ENCODE data around the gene OGA.

OGA gene

DNA sequence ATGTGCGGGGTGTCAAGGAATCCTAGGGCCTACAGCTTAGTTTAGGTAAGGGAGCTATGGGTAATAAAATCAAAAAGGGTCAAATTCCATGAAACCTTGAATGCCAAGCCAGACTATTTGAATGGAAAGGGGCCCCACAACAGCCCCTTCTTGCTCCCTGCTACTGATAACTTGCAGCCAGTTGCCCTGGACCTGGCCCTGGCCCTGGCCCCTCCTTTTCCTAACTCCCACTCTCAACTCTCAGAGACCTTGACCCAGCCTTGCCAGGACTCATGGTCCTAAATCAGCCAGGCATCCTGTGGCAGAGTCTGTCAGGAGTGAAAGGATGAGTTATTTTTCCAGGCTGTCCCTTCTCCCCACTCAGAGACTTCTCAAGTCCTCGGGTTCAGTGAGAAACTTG lies 19.5 kb upstream of the OGA start:
- DNase-seq (ENCODE audit: low spot score), result no peak

DNA sequence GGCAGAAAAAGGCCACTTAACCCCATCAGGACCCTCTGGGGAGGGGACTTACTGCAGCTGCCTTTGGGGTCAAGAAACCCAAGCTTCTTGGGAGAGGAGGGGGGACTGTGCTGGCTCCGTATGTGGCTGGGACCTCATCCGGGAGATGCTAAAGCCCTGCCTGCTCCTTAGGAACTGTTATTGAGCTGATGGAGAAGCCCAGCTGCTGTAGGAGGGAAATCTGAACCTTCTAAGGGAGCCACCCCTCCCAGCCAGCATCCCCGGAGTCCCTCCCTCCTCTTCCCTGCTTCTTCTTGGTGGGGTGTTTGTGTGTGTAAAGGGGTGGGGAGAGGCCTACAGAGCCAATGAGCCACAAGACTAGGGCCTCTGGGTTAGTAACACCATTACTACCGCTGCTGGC lies 17.1 kb upstream of the OGA start:
- no peak for DNase-seq (ENCODE audit: low spot score)

- no peak for DNase-seq (ENCODE audit: low spot score)
These were observed 16.1 kb upstream of the OGA start for GRCh38 chr10:101834341-101834740.

GRCh38 chr10:101833466-101833865 lies 15.2 kb upstream of the OGA start:
- DNase-seq (ENCODE audit: low spot score), result no peak

DNA sequence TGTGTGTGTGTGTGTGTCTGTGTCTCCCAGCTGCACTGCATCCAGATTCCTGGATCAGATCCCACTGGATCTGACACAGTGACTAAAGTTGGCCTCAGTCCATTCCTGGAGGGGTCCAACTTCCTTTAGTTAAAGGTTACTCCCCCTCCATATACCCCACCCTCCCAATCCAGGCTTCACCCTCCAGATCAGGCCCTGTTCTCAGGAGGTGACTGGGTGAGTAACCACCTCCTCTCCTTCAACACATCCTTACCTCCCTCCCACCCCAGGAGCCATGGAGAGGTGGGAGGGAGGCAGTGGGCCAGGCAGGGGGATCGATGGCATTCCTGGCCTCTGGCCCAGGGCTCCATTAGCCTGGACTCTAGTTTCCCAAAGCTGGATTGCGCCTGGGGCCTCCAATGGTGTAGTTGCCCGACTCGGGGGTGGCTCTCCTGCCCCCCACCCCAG lies 14.1 kb upstream of the OGA start:
- DNase-seq (ENCODE audit: low spot score), result no peak

DNA sequence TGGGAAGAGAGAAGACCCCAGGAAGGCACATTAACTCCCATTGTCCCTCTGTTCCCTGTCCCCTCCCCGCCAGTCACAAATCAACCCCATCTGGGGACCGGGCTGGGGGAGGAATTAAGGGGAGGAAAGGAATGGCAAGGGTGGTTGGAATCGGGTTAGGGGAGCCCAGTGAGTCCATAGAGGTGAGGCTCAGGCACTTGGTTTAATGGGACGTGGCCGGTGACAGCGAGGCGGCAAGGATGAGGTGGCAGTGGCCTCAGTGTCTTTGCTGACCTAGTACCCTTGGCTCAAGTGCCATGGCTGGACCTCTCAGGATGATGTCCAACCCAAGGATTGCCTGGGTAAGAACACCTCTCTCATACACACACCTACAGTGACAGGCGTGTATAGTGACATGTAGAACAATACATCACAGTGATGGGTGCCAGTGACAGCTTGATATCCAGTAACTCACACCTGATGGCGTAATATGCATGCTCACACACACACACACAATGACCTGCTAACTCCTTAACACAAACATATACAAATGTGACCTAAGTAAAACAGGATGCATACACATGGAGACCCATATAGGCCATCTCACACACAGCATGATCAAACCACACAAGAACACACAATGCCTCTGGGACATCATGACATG lies 13.0 kb upstream of the OGA start:
- no peak for DNase-seq (ENCODE audit: low spot score)

- peak; percentile 91 for DNase-seq (ENCODE audit: low spot score)
These were observed 12.3 kb upstream of the OGA start for GRCh38 chr10:101830322-101831168.

- peak; percentile 63 for DNase-seq (ENCODE audit: low spot score)
These were observed 11.5 kb upstream of the OGA start for GRCh38 chr10:101829561-101830315.

GRCh38 chr10:101828766-101829551 lies 10.7 kb upstream of the OGA start:
- DNase-seq (ENCODE audit: low spot score), result no peak

DNA sequence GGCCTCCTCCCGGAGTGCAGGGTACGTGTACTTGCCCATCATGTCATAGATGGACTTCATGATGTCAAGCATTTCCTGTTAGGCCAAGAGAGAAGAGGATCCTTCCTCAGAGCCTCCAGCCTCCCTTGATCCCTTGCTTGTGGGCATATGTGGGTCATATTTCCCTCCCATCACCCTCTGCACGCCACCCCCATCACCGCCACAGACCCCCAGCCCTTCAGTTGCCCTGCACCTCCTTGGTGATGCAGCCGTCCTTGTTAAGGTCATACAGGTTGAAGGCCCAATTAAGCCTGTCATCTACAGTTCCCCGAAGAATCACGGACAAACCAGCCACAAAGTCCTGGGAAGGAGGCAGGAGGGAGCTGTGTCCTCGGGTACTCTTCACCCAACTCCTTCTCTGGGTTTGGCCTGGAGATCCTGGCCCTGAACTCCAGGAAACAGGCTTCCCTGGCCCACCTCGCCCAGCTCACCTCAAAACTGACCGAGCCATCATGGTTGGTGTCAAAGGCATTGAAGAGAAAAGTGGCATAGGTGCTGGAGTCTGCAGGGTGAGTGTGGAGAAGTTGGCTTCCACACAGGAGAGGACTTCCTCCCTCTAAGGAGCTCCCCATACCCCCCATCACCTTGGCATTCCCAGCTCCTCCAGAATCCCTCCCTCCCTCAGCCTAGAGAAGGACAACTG lies 9.8 kb upstream of the OGA start:
- no peak for DNase-seq (ENCODE audit: low spot score)

GRCh38 chr10:101826852-101827434 lies 8.7 kb upstream of the OGA start:
- no peak for DNase-seq (ENCODE audit: low spot score)

GRCh38 chr10:101824736-101825135 lies 6.5 kb upstream of the OGA start:
- DNase-seq (ENCODE audit: low spot score), result no peak

- no peak for DNase-seq (ENCODE audit: low spot score)
These were observed 809 bp upstream of the OGA start for GRCh38 chr10:101818872-101819633.

DNA sequence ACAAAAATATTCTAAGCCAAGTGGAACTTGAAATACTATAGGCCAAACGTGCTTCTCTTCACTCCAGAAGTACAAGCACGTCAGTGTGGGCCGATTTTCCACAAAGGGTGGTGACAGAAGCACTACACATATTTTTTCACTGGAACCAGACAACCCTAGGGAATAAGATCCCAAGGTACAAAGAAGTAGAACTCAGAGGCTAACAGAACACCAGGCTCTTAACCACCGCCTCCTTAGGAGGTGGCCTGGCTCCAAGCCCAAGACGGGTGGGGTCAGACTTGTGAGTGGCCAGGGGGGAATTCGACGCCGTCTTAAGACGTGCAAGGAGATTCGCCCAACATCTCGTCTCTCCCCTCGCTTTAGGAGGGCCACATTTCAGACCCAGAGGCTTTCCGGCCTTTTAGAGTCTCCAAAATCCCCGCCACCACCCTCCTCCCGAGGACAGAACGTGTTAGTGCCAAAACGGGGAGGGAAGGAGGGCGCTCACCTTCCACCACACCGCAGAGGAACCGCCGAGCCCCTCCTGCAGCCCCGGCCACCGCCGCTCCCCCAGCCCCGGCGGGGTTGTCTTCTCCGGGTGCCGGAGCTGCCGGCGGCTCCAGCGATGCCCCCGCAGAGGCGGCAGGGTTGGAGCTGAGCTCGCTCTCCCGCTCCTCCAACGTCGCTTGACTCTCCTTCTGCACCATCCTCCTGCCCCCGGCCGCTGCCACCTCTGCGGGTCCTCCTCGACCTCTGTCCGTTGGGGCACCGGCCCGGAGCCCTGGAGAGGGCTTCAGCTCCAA lies 716 bp downstream of the OGA start:
- peak; percentile 52 for DNase-seq (ENCODE audit: low spot score)

- DNase-seq (ENCODE audit: low spot score), result no peak
These were observed 1.3 kb downstream of the OGA start for GRCh38 chr10:101816913-101817336.

DNA sequence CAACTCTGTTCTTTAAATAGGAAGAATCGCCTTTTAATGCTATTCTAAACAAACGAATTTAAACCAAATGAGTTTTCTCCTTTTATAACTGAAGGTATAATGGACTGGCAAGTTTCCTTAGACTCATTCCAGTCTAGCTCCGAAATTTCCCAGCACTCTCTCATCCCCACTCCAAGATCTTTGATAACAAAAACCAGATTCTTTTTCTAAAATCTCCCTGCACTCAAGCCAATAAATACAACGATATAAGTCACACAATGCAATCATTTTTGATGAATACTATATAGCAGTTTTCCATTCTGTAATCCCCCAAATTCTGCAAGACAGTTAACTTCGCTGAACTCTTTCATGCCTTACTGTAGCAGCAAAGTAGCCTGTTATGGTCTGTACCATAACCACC lies 1.9 kb downstream of the OGA start:
- DNase-seq (ENCODE audit: low spot score), result no peak

DNA sequence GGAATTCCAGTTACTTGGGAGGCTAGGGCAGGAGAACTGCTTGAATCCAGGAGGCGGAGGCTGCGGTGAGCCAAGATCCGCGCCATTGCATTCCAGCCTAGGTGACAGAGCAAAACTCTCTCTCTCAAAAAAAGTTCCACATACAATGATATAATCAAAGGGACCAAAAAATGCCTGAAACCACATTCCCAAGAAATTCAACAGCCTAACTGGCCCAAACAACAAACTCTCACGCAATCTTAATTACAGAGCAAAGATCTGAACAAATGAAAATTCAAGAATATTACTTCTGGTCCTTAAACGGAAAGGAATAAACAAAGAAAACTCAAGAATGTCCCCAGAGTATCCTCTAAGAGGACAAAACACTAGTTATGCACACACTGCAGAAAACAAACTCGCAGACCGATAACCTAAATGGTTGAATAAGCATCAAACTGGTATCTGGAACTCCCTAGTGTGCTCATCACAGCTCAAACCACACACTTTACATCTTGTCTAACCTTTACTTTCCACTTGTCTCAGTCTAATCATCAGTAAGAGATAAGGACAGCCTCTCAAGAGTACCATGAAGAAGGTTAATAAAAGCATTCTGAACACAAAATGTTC lies 3.7 kb downstream of the OGA start:
- no peak for DNase-seq (ENCODE audit: low spot score)

- DNase-seq (ENCODE audit: low spot score), result no peak
These were observed 5.6 kb downstream of the OGA start for GRCh38 chr10:101812606-101813005.

GRCh38 chr10:101807158-101807557 lies 11.1 kb downstream of the OGA start:
- no peak for DNase-seq (ENCODE audit: low spot score)
